Caco-2 (cell line): Measurements from ENCODE around the gene PPP2R5C. TPM values are rescaled to one million over a fixed set of nuclear protein-coding genes. Genes with fewer than 3 reads are reported as not detected.

ENCODE experiments used
- BruUV-seq: library from RNA; stranded (reverse); fragments of 400-500 nt; replicated peaks from 2 replicates; lab custom pipeline; 2021; lab: Mats Ljungman, UMichigan
- CTCF ChIA-PET: fragments of 300-600 bp; sonication (Branson Sonifier 250); formaldehyde crosslinking; loops from one replicate; lab custom pipeline; 2022; ENCODE audit warnings: antibody characterized with exemption; lab: Charles Lee
- POLR2A ChIA-PET: fragments of 300-600 bp; sonication (Branson Sonifier 250); formaldehyde crosslinking; loops from one replicate; lab custom pipeline; 2022; ENCODE audit warnings: antibody characterized with exemption; lab: Charles Lee
- DNase-seq, 2 experiments: peaks; one replicate each; pipeline versions ENCODE4 v3.0.0 to v3.0.0-alpha.2; 2020 to 2022
- H3K27me3 ChIP-seq: replicated peaks from 2 replicates; pipeline ENCODE4 v1.6.0; 2011; ENCODE audit warnings: low read length; ENCODE audit not compliant: control insufficient read depth, insufficient read depth
- H3K36me3 ChIP-seq: 2 replicates; pipeline ENCODE4 v1.5.1; 2011; ENCODE audit warnings: low read length; ENCODE audit not compliant: control insufficient read depth, insufficient read depth
- H3K4me1 ChIP-seq: fragments of 250-450 bp; sonication (Bioruptor Pico); 2 replicates; pipeline ENCODE4 v1.5.1; 2020; ENCODE audit warnings: mild to moderate bottlenecking
- H3K4me3 ChIP-seq: 2 replicates; pipeline ENCODE4 v1.5.1; 2011; ENCODE audit warnings: low read depth, mild to moderate bottlenecking, control low read depth, low read length
- H3K9me3 ChIP-seq: fragments of 250-450 bp; sonication (Bioruptor Pico); 2 replicates; pipeline ENCODE4 v1.5.1; 2020; ENCODE audit warnings: mild to moderate bottlenecking, moderate library complexity
- H3K27ac Mint-ChIP-seq: one replicate; pipeline ENCODE4 v1.8.0; 2022; ENCODE audit warnings: mixed read lengths; ENCODE audit not compliant: unreplicated experiment
- H3K27me3 Mint-ChIP-seq: one replicate; pipeline ENCODE4 v1.8.0; 2022; ENCODE audit warnings: mixed read lengths; ENCODE audit not compliant: insufficient read depth, unreplicated experiment
- H3K36me3 Mint-ChIP-seq: one replicate; pipeline ENCODE4 v1.8.0; 2022; ENCODE audit warnings: mild to moderate bottlenecking, mixed read lengths; ENCODE audit not compliant: insufficient read depth, unreplicated experiment
- H3K4me1 Mint-ChIP-seq: one replicate; pipeline ENCODE4 v1.8.0; 2022; ENCODE audit warnings: low read depth, mixed read lengths; ENCODE audit not compliant: unreplicated experiment
- H3K4me3 Mint-ChIP-seq: one replicate; pipeline ENCODE4 v1.8.0; 2022; ENCODE audit warnings: mild to moderate bottlenecking, moderate library complexity, mixed read lengths; ENCODE audit not compliant: unreplicated experiment
- H3K9me3 Mint-ChIP-seq: one replicate; pipeline ENCODE4 v1.8.0; 2022; ENCODE audit warnings: mixed read lengths; ENCODE audit not compliant: unreplicated experiment
- CTCF ChIP-seq, 2 experiments: fragments of 200-600 bp in 1 of 2; IDR thresholded peaks; 1 replicate in 1 of 2; 2 replicates in 1 of 2; pipeline versions ENCODE4 v1.5.1 to v1.8.0; 2011 to 2022; ENCODE audit warnings: antibody characterized with exemption in 1 of 2, control low read depth in 1 of 2, inconsistent platforms in 1 of 2, low read depth in 1 of 2, low read length in 1 of 2, mild to moderate bottlenecking in 1 of 2, moderate library complexity in 1 of 2; ENCODE audit not compliant: insufficient read depth in 1 of 2, severe bottlenecking in 1 of 2, unreplicated experiment in 1 of 2
- intact Hi-C: fragments of 100-400 bp; cut with micrococcal nuclease; formaldehyde crosslinking; loops from one replicate; pipeline ENCODE4 v1.10.0; 2022; ENCODE audit not compliant: unreplicated experiment
- total RNA-seq: library from RNA; stranded (reverse); gene quantifications from 2 replicates; pipeline ENCODE4 v1.2.3, GENCODE V29; 2022

PPP2R5C gene
- total RNA-seq, 1 experiment from 2014 or later: 97.5 TPM

- H3K36me3 Mint-ChIP-seq: no peaks in the 10 kb centered on the region
- ChIA-PET CTCF (no interaction called here), POLR2A (no interaction called here)
- Histone ChIP-seq H3K9me3 (no peaks in the 10 kb centered on the region), H3K36me3 (no peaks in the 10 kb centered on the region), H3K27me3 (no peaks in the 10 kb centered on the region), H3K4me1 (no peaks in the 10 kb centered on the region), H3K4me3 (no peak overlapping the region)
- no peaks in the 10 kb centered on the region for H3K27me3 Mint-ChIP-seq
- TF ChIP-seq CTCF (IDR thresholded peaks at IDR 0.05; ENCODE audit: insufficient read depth in 1 of 2, low read depth in 1 of 2, low read length in 1 of 2, severe bottlenecking in 1 of 2, unreplicated experiment in 1 of 2): no peak
- no peaks in the 10 kb centered on the region for H3K9me3 Mint-ChIP-seq
- intact Hi-C loops: no loop called here
- BruUV-seq: no TSS peak
- no peak overlapping the region for H3K4me3 Mint-ChIP-seq
- H3K4me1 Mint-ChIP-seq: no peaks in the 10 kb centered on the region
- no peak for DNase-seq
- no peak overlapping the region for H3K27ac Mint-ChIP-seq
Observed at GRCh38 chr14:101780887-101781239, 19.4 kb downstream of the PPP2R5C start.

- Mint-ChIP-seq H3K27me3 (no peaks in the 10 kb centered on the region), H3K36me3 (no peaks in the 10 kb centered on the region), H3K4me3 (no peak overlapping the region), H3K27ac (no peak overlapping the region), H3K9me3 (no peaks in the 10 kb centered on the region), H3K4me1 (no peaks in the 10 kb centered on the region)
- ChIA-PET POLR2A (no interaction called here), CTCF (no interaction called here)
- TF ChIP-seq CTCF (IDR thresholded peaks at IDR 0.05; ENCODE audit: insufficient read depth in 1 of 2, low read depth in 1 of 2, low read length in 1 of 2, severe bottlenecking in 1 of 2, unreplicated experiment in 1 of 2): no peak
- intact Hi-C loops: no loop called here
- no peaks in the 10 kb centered on the region for H3K27me3 ChIP-seq
- BruUV-seq: no TSS peak
- H3K4me3 ChIP-seq: no peak overlapping the region
- no peaks in the 10 kb centered on the region for H3K36me3 ChIP-seq
- DNase-seq: no peak
- no peaks in the 10 kb centered on the region for H3K9me3 ChIP-seq
- no peaks in the 10 kb centered on the region for H3K4me1 ChIP-seq
Observed at GRCh38 chr14:101781240-101782061, 19.9 kb downstream of the PPP2R5C start.

- intact Hi-C loops: no loop called here
- no peaks in the 10 kb centered on the region for H3K27me3 Mint-ChIP-seq
- no peaks in the 10 kb centered on the region for H3K9me3 Mint-ChIP-seq
- no peaks in the 10 kb centered on the region for H3K36me3 ChIP-seq
- H3K4me3 ChIP-seq: no peak overlapping the region
- no peak for TF ChIP-seq CTCF (IDR thresholded peaks at IDR 0.05; ENCODE audit: insufficient read depth in 1 of 2, low read depth in 1 of 2, low read length in 1 of 2, severe bottlenecking in 1 of 2, unreplicated experiment in 1 of 2)
- BruUV-seq: no TSS peak
- ChIA-PET POLR2A (no interaction called here), CTCF (no interaction called here)
- H3K27me3 ChIP-seq: no peaks in the 10 kb centered on the region
- no peaks in the 10 kb centered on the region for H3K9me3 ChIP-seq
- H3K4me1 ChIP-seq: no peaks in the 10 kb centered on the region
- DNase-seq: no peak
- H3K36me3 Mint-ChIP-seq: no peaks in the 10 kb centered on the region
- no peak overlapping the region for H3K4me3 Mint-ChIP-seq
- no peaks in the 10 kb centered on the region for H3K4me1 Mint-ChIP-seq
- H3K27ac Mint-ChIP-seq: no peak overlapping the region
Observed at GRCh38 chr14:101783260-101784016, 21.9 kb downstream of the PPP2R5C start.
